ENCODE measurements around the gene HADHB. TPM values are rescaled to one million over a fixed set of nuclear protein-coding genes. Genes with fewer than 3 reads are reported as not detected.

The HADHB gene
- total RNA-seq, 1 donor from 2014 or later = 101 TPM

DNA sequence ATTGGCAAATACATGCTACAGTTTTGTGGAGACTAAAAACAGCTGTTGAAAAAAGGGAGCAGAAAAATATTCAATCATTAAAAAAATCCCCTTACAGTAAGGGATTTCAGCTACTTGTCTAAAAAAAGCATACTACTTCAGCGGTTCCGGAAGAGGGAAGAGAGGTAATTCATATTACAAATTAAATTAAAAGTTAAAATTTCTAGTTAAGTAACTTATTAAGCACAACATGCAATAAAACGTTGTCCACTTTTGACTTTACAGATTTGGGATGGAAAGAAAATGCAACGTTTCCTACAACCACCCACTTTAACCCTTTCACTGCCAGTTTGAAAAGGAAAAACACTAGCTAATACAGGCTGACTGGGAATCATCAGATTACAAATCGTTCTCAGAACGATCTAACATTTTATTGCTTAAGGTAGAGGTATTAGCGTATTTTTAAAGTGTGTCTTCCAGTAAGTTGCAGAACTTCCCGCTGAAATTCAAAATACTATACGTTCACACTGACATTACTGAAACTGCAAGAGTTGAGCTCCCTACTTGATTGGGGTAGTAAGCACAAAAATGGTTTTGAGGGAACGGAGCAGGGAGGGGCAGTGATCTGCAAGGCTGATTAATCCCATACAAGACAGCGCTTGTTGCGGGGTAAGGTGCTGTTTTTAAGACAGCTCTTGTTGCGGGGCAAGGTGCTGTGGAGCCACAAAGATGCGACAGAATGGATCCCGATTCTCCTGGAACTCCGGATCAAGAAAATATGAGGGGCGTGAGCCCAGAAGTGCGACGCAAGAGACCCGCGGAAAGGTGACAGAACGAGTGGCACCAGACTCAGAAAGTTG lies 1.1 kb upstream of the HADHB start:
- no peaks in the 10 kb centered on the region for H3K9me3 Mint-ChIP-seq (ENCODE audit: unreplicated experiment)

GRCh38 chr2:26245231-26245732 lies 543 bp downstream of the HADHB start:
- peak overlapping the region; percentile 84 for H3K27ac Mint-ChIP-seq (ENCODE audit: unreplicated experiment)
- DNase-seq (ENCODE audit: low spot score) = peak; percentile 26
- peak overlapping the region; percentile 99 for H3K4me3 Mint-ChIP-seq (ENCODE audit: unreplicated experiment)
- H3K4me1 Mint-ChIP-seq (ENCODE audit: unreplicated experiment) = peaks cover 24% of the 10 kb centered on the region
- H3K9me3 Mint-ChIP-seq (ENCODE audit: unreplicated experiment) = no peaks in the 10 kb centered on the region
- TF ChIP-seq, protein P1, sequence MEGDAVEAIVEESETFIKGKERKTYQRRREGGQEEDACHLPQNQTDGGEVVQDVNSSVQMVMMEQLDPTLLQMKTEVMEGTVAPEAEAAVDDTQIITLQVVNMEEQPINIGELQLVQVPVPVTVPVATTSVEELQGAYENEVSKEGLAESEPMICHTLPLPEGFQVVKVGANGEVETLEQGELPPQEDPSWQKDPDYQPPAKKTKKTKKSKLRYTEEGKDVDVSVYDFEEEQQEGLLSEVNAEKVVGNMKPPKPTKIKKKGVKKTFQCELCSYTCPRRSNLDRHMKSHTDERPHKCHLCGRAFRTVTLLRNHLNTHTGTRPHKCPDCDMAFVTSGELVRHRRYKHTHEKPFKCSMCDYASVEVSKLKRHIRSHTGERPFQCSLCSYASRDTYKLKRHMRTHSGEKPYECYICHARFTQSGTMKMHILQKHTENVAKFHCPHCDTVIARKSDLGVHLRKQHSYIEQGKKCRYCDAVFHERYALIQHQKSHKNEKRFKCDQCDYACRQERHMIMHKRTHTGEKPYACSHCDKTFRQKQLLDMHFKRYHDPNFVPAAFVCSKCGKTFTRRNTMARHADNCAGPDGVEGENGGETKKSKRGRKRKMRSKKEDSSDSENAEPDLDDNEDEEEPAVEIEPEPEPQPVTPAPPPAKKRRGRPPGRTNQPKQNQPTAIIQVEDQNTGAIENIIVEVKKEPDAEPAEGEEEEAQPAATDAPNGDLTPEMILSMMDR (IDR thresholded peaks at IDR 0.05; ENCODE audit: unreplicated experiment) = no peak
- peaks cover 4% of the 10 kb centered on the region for H3K36me3 Mint-ChIP-seq (ENCODE audit: low read depth, unreplicated experiment)
- peaks cover 3% of the 10 kb centered on the region for H3K27me3 Mint-ChIP-seq (ENCODE audit: unreplicated experiment)

More for the DNA sequence above, 1.1 kb upstream of the HADHB start:
- Mint-ChIP-seq H3K27ac (ENCODE audit: unreplicated experiment) (peak overlapping the region; percentile 89), H3K4me3 (ENCODE audit: unreplicated experiment) (peak overlapping the region; percentile 99), H3K36me3 (ENCODE audit: low read depth, unreplicated experiment) (peaks cover 4% of the 10 kb centered on the region), H3K27me3 (ENCODE audit: unreplicated experiment) (peaks cover 3% of the 10 kb centered on the region), H3K4me1 (ENCODE audit: unreplicated experiment) (peaks cover 24% of the 10 kb centered on the region)
- TF ChIP-seq, protein P1 (IDR thresholded peaks at IDR 0.05; ENCODE audit: unreplicated experiment) = no peak
- no peak for DNase-seq (ENCODE audit: low spot score)

DNA sequence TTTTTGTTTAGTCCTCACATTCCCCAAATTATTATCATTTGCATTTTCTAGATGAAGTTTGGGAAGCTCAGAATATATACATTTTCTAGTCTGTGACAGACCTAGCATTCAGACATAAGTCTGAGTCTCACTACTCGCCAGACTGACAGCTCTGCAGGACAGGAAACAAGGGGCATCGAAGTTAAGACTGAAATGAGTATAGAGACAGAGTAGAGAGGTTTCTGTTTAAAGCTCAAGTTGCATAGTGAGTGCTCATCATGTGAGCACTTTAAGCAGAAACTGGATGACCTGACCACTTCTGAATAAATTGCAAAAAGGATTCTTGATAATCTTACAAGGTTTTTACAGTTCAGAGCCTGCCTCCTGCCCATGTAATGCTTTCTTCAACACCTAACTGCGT lies 1.1 kb downstream of the HADHB start:
- TF ChIP-seq, protein P1 (IDR thresholded peaks at IDR 0.05; ENCODE audit: unreplicated experiment) = no peak
- Mint-ChIP-seq H3K4me1 (ENCODE audit: unreplicated experiment) (peaks cover 24% of the 10 kb centered on the region), H3K27ac (ENCODE audit: unreplicated experiment) (peak overlapping the region; percentile 84), H3K4me3 (ENCODE audit: unreplicated experiment) (peak overlapping the region; percentile 99), H3K36me3 (ENCODE audit: low read depth, unreplicated experiment) (peaks cover 4% of the 10 kb centered on the region), H3K27me3 (ENCODE audit: unreplicated experiment) (peaks cover 3% of the 10 kb centered on the region), H3K9me3 (ENCODE audit: unreplicated experiment) (no peaks in the 10 kb centered on the region)
- no peak for DNase-seq (ENCODE audit: low spot score)

DNA sequence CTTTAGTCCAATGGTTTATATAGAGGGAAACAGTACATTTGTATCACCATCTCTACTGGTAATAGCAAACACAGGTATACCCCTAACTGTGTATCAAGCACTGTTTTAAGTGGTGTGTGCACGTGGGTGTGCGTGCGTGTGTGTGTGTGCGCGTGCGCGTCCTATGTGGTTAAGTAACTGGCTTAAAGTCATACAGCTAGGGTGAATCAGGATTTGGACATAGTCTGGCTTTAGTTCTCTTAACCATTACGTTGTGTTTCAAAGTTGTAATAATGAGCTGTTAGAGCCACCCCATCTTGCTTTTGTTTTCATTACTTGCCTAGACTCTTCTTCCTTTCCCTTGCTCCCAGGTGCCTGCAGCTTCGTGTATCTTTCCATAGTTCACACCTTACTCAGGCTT lies 2.1 kb downstream of the HADHB start:
- no peaks in the 10 kb centered on the region for H3K9me3 Mint-ChIP-seq (ENCODE audit: unreplicated experiment)
- no peak for DNase-seq (ENCODE audit: low spot score)
- TF ChIP-seq, protein P1 (IDR thresholded peaks at IDR 0.05; ENCODE audit: unreplicated experiment) = no peak
- no peak overlapping the region for H3K27ac Mint-ChIP-seq (ENCODE audit: unreplicated experiment)
- no peak overlapping the region for H3K4me3 Mint-ChIP-seq (ENCODE audit: unreplicated experiment)
- H3K27me3 Mint-ChIP-seq (ENCODE audit: unreplicated experiment) = peaks cover 3% of the 10 kb centered on the region
- H3K4me1 Mint-ChIP-seq (ENCODE audit: unreplicated experiment) = peaks cover 24% of the 10 kb centered on the region
- peaks cover 4% of the 10 kb centered on the region for H3K36me3 Mint-ChIP-seq (ENCODE audit: low read depth, unreplicated experiment)

- peaks cover 14% of the 10 kb centered on the region for H3K4me1 Mint-ChIP-seq (ENCODE audit: unreplicated experiment)
- TF ChIP-seq, protein P1 (IDR thresholded peaks at IDR 0.05; ENCODE audit: unreplicated experiment) = no peak
These were observed 4.9 kb downstream of the HADHB start for GRCh38 chr2:26249625-26250024.

More at GRCh38 chr2:26249625-26250024, 4.9 kb downstream of the HADHB start:
- H3K9me3 Mint-ChIP-seq (ENCODE audit: unreplicated experiment) = no peaks in the 10 kb centered on the region
- no peaks in the 10 kb centered on the region for H3K27me3 Mint-ChIP-seq (ENCODE audit: unreplicated experiment)
- H3K36me3 Mint-ChIP-seq (ENCODE audit: low read depth, unreplicated experiment) = no peaks in the 10 kb centered on the region
- peak overlapping the region; percentile 24 for H3K27ac Mint-ChIP-seq (ENCODE audit: unreplicated experiment)
- no peak for DNase-seq (ENCODE audit: low spot score)
- H3K4me3 Mint-ChIP-seq (ENCODE audit: unreplicated experiment) = no peak overlapping the region
